Activated naive CD8-positive, alpha-beta T cell treated with anti-CD3 and anti-CD28 coated beads, Interleukin-2, amount 10 ng/mL, durations not matched to agents 7 days and 5 days (primary cell): ENCODE measurements around the gene SWI5. TPM values are rescaled to one million over a fixed set of nuclear protein-coding genes. Genes with fewer than 3 reads are reported as not detected.
"Not testable (repeated sequence)": the region's sequence is repeated elsewhere in the genome, so short reads cannot be mapped to it uniquely, and the experiment has no call there.

Experiments
- ATAC-seq: fragments of 150-1000 bp; cut with Tn5 transposase; one replicate; pipeline ENCODE4 v1.10.0; 2021; ENCODE audit warnings: low read depth, moderate library complexity
- POLR2A ChIA-PET: fragments of 350-600 bp; sonication (Branson Sonifier 250); formaldehyde crosslinking; loops from one replicate; lab custom pipeline; 2021; ENCODE audit warnings: antibody characterized with exemption; lab: Charles Lee
- DNase-seq: peaks from one replicate; pipeline ENCODE4 v3.0.0; 2021
- H3K27ac Mint-ChIP-seq: one replicate; pipeline ENCODE4 v1.8.0; 2022; ENCODE audit warnings: mild to moderate bottlenecking, mixed read lengths
- H3K27me3 Mint-ChIP-seq: one replicate; pipeline ENCODE4 v1.8.0; 2022; ENCODE audit warnings: mild to moderate bottlenecking, moderate library complexity, mixed read lengths
- H3K36me3 Mint-ChIP-seq: one replicate; pipeline ENCODE4 v1.8.0; 2021; ENCODE audit warnings: mild to moderate bottlenecking, mixed read lengths
- H3K4me1 Mint-ChIP-seq: one replicate; pipeline ENCODE4 v1.8.0; 2021; ENCODE audit warnings: mixed read lengths
- H3K4me3 Mint-ChIP-seq: one replicate; pipeline ENCODE4 v1.8.0; 2022; ENCODE audit warnings: mild to moderate bottlenecking, moderate library complexity, mixed read lengths
- H3K9me3 Mint-ChIP-seq: one replicate; pipeline ENCODE4 v1.8.0; 2021; ENCODE audit warnings: mixed read lengths
- total RNA-seq, 2 experiments: library from RNA; stranded (reverse); gene quantifications; one replicate each; pipeline ENCODE4 v1.2.3, GENCODE V29; 2021

Gene SWI5
- 10 to 100 TPM; 12.3 to 14.3 TPM for total RNA-seq

DNA sequence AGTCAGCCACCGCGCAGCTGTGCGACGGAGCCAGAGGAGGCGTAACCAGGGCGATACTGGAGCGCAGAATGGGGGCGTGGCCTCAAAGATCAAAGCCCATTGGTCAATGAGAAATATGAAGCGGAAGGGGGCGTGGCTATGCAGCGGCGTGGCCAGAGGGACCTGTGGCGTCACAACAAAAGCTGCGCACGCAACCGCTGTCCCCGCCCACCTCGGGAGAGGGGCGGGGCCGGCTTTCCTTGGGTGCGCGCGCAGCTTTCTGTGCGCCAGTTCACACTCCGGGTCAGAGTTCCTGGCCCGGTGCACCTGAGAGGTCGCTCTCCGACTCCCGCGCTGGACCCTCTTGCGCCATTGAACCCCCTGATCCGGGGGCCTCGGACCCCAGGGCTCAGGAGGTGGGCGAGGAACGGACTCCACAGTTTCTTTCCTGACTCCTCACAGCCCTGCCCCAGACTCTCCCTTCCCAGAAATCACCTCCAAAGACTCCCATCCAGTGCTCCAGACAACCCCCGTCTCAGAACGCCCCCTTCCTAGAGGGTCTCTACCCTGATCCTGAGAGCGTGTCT, at the start of gene SWI5:
Gene SWI5, plus strand, starts transcription at position 269 of the 566 bp plus-strand sequence.
- Mint-ChIP-seq H3K36me3 (peaks cover 15% of the 10 kb centered on the region), H3K4me3 (peak within 1 kb of the TSS; percentile 96), H3K9me3 (no peaks in the 10 kb centered on the region), H3K4me1 (peaks cover 52% of the 10 kb centered on the region), H3K27me3 (no peaks in the 10 kb centered on the region), H3K27ac (peak within 1 kb of the TSS; percentile 92)
- DNase-seq (peak; percentile 99), ATAC-seq (peak; percentile 95)
- POLR2A ChIA-PET = interaction anchor here (0.6 to 1.0 kb wide), 17 partner anchors 9 to 448 kb away, joined by 3 to 7 read pairs (median 3); partner anchors contain the start of genes BBLN, CIZ1, SLC27A4 and SPTAN1

GRCh38 chr9:128226412-128226801, 49.7 kb upstream of the SWI5 start:
- H3K4me1 Mint-ChIP-seq = no peaks in the 10 kb centered on the region
- no peak overlapping the region for H3K4me3 Mint-ChIP-seq
- DNase-seq (no peak), ATAC-seq (no peak)
- H3K9me3 Mint-ChIP-seq = no peaks in the 10 kb centered on the region
- no peak overlapping the region for H3K27ac Mint-ChIP-seq
- POLR2A ChIA-PET = no interaction called here
- H3K36me3 Mint-ChIP-seq = no peaks in the 10 kb centered on the region
- H3K27me3 Mint-ChIP-seq = no peaks in the 10 kb centered on the region

GRCh38 chr9:128230897-128231296, 45.2 kb upstream of the SWI5 start:
- not testable (repeated sequence) for ATAC-seq, H3K27ac Mint-ChIP-seq, H3K4me3 Mint-ChIP-seq, H3K4me1 Mint-ChIP-seq, H3K27me3 Mint-ChIP-seq, DNase-seq, H3K9me3 Mint-ChIP-seq, H3K36me3 Mint-ChIP-seq
- POLR2A ChIA-PET = interaction anchor here (0.8 kb wide), 1 partner anchor 10 kb away, joined by 5 read pairs; no protein-coding TSS in a partner anchor

GRCh38 chr9:128231638-128232527, 44.2 kb upstream of the SWI5 start:
- ATAC-seq = no peak
- no peak for DNase-seq
- Mint-ChIP-seq H3K27me3 (no peaks in the 10 kb centered on the region), H3K4me3 (no peak overlapping the region), H3K36me3 (no peaks in the 10 kb centered on the region), H3K4me1 (no peaks in the 10 kb centered on the region), H3K9me3 (no peaks in the 10 kb centered on the region), H3K27ac (no peak overlapping the region)
- POLR2A ChIA-PET = no interaction called here

DNA sequence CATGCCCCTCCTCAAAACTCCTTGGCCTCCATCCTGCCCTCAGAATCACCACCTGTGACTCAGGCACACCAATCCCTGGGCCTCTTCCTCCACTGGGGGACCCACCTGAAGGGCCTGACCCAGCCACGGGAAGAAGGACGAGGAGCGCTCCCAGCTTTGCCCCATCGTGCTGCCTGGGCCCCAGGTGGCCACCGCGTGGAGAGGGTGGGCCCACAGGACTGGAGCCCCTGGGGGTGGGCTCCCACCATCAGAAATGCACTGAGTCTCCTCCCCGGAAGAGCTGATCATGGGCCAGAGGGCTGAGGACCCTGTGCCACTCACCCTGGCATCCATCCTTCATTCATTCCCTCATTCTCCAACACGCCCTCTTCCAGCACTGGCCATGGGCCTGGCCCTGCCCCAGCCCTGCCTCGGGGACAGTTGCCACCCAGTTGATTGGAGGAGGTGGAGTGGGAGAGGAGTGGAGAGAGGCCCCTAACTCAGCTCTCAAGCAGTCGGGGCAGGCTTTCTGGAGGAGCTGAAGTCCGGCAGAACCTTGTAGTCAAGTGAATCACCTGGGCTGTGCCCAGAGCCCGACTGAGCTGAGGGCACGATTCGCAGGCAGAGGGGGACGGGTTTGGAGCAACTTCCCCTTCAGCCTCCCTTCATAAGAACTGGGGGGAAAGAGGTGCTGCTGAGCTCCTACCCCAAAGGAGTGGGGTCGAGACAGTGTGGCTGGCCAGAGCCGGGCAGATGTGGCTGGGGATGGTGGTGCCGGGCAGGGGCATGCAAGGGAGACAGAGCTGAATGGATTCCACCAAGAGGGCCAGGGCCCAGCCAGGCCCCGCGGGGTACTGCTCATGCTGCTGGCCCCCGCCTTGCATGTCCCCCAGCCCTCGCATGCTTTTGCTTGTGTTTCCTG, 43.3 kb upstream of the SWI5 start:
- no peaks in the 10 kb centered on the region for H3K4me1 Mint-ChIP-seq
- H3K9me3 Mint-ChIP-seq = no peaks in the 10 kb centered on the region
- no peak for ATAC-seq
- no peaks in the 10 kb centered on the region for H3K27me3 Mint-ChIP-seq
- DNase-seq = no peak
- POLR2A ChIA-PET = no interaction called here
- H3K4me3 Mint-ChIP-seq = no peak overlapping the region
- no peak overlapping the region for H3K27ac Mint-ChIP-seq
- H3K36me3 Mint-ChIP-seq = no peaks in the 10 kb centered on the region

GRCh38 chr9:128233817-128234406, 42.2 kb upstream of the SWI5 start:
- no peak for ATAC-seq
- Mint-ChIP-seq H3K4me3 (no peak overlapping the region), H3K27ac (no peak overlapping the region), H3K4me1 (no peaks in the 10 kb centered on the region), H3K27me3 (no peaks in the 10 kb centered on the region), H3K9me3 (no peaks in the 10 kb centered on the region), H3K36me3 (no peaks in the 10 kb centered on the region)
- POLR2A ChIA-PET = no interaction called here
- no peak for DNase-seq

DNA sequence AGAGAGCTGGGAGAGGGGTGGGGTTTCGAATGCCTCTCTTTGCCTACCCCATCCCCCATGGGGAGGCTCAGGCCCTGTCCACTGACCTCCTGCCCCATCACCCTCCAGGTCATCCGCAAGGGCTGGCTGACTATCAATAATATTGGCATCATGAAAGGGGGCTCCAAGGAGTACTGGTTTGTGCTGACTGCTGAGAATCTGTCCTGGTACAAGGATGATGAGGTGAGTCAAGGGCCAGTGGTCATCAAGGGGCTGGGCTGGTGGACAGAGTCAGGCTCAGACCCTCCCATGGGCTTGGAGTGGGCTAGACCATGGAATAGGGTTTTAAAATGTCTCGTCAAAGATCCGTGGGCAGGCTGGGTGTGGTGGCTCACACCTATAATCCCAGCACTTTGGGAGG, 34.0 kb upstream of the SWI5 start:
- Mint-ChIP-seq H3K4me3 (no peak overlapping the region), H3K27ac (no peak overlapping the region), H3K4me1 (peaks cover 15% of the 10 kb centered on the region), H3K27me3 (peaks cover 16% of the 10 kb centered on the region), H3K9me3 (no peaks in the 10 kb centered on the region), H3K36me3 (no peaks in the 10 kb centered on the region)
- ATAC-seq (no peak), DNase-seq (no peak)
- POLR2A ChIA-PET = no interaction called here

DNA sequence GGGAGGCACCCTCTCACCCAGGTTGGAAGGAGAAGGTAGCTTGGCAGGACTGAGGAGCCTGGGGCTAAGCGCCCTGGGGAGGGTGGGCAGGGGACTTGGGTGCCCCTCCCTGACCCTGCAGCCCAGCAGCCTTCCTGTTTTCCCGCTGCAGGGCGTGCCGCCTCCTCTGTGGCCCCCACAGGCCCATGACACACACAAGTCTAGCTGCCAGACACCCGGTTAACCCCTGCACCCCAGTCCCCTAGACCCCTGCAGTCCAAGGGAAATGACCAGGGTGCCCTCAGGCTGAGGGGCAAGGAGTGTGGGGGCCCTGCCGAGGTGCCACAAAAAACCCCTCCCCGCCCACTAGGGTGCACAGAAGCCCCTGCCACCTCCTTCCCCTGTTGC, 33.3 kb upstream of the SWI5 start:
- H3K27ac Mint-ChIP-seq = no peak overlapping the region
- H3K27me3 Mint-ChIP-seq = peaks cover 18% of the 10 kb centered on the region
- DNase-seq (no peak), ATAC-seq (no peak)
- no peaks in the 10 kb centered on the region for H3K36me3 Mint-ChIP-seq
- no peak overlapping the region for H3K4me3 Mint-ChIP-seq
- H3K4me1 Mint-ChIP-seq = peaks cover 15% of the 10 kb centered on the region
- H3K9me3 Mint-ChIP-seq = no peaks in the 10 kb centered on the region
- POLR2A ChIA-PET = no interaction called here

DNA sequence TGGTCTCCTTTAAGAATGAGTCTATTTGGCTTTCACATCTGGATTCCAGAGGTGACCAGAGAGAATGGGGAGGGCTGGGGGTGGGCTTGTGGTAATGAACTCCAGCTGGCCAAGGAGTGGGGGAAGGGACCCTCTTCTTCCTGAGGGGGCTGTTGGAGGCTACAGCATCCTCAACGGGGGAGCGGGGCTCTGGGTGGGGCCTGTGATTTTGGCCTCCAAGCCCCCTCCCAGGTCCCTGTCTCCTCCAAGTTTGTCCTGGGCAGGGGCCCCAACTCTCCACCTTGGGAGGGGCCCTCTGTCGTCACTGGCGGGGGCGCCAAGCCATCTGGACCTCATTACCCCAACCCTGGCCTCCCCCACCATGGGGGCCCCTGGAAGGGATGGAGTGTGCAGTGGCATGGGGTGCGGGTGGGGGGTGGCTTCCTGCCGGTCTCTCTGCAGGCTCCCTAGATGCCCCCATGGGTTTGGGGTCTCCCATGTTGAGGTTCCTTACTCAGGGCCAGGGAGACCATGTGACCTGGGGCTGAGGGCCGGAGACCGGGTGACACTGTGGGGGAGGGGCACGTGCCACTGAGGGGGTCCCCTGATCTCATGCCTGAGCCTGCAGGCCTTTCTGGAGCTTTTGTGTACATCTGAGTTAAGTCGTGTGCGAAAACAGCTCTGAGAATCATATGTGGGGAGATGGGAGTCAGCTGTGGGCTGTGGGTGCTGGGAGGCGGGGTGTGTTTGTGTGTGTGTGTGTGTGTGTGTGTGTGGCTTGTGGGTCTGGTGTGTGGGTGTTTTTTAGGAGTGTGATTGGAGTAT, 32.7 kb upstream of the SWI5 start:
- peaks cover 19% of the 10 kb centered on the region for H3K27me3 Mint-ChIP-seq
- peak overlapping the region; percentile 8 for H3K27ac Mint-ChIP-seq
- no peaks in the 10 kb centered on the region for H3K36me3 Mint-ChIP-seq

DNA sequence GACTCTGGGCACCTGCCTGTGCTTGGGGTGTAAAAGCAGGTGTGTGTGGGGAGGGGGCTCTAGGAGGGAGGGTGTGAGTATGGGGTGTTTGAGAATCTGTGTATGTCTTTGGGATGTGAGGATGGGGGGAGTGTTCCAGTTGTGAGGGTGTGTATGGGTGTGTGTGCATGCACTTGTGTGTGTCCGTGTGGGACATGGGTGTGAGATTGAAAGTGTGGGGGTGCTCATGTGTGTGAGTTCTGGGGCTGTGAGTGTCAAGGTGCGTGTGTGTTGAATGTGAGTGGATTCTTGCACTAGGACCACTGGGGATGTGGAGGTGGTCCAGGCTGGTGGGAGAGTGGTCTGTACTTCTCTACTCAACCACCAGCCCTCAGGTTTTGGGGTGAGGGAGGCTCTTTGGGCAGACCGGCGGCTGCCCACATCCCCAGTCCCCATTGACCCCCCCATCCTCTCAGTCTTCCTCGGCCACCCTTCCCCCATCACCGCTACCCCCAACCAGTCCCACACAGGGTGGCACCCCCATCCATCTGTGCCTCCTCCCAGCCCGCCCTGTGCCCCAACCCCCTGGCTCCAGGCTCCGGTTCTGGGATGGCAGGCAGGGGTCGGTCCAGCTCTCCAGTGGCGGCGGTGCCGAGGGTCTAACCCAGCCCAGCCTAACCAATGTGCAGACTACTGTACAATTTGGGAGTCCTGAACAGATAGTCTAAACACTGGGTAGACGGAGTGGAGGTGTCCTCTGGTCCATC, 31.8 kb upstream of the SWI5 start:
- Mint-ChIP-seq H3K27ac (peak overlapping the region; percentile 8), H3K27me3 (peaks cover 27% of the 10 kb centered on the region), H3K4me1 (peaks cover 15% of the 10 kb centered on the region), H3K36me3 (no peaks in the 10 kb centered on the region), H3K9me3 (no peaks in the 10 kb centered on the region), H3K4me3 (no peak overlapping the region)
- DNase-seq (no peak), ATAC-seq (no peak)
- POLR2A ChIA-PET = no interaction called here

More for the DNA sequence above, 32.7 kb upstream of the SWI5 start:
- DNase-seq = no peak
- Mint-ChIP-seq H3K9me3 (no peaks in the 10 kb centered on the region), H3K4me3 (peak overlapping the region; percentile 23), H3K4me1 (peaks cover 15% of the 10 kb centered on the region)
- POLR2A ChIA-PET = no interaction called here
- ATAC-seq = no peak

DNA sequence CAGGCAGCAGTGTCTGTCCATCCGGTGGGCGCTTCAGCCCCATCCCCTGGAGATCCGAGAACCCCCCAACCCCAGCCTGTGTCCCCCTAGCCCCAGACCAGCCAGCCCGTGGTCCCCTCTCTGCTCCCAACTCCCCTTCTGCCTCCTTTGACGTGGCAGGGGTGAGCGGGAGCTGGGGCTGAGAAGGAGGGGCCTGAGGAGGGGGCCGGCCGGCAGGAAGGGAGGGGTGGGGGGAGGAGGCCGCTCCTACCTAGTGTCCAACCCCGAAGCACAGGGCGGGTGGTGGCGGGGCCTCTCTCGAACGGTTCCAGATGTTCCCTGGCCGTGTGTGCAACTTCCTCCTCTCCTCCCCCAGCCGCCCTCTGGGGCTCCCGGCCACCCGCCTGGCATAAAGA, 31.2 kb upstream of the SWI5 start:
- Mint-ChIP-seq H3K4me1 (peaks cover 19% of the 10 kb centered on the region), H3K9me3 (no peaks in the 10 kb centered on the region), H3K36me3 (no peaks in the 10 kb centered on the region), H3K27me3 (peaks cover 31% of the 10 kb centered on the region), H3K4me3 (no peak overlapping the region), H3K27ac (no peak overlapping the region)
- POLR2A ChIA-PET = no interaction called here
- DNase-seq (no peak), ATAC-seq (no peak)
